PFSK-1 (cell line): ENCODE data around the gene GUCY1A1.

Experiments
- FOXP2 ChIP-seq: optimal IDR thresholded peaks from 2 replicates; pipeline ENCODE3; 2011; ENCODE audit warnings: borderline replicate concordance, control low read depth, inconsistent platforms; ENCODE audit not compliant: insufficient read depth; ENCODE audit errors: extremely low read length, extremely low read depth
- POLR2AphosphoS5 ChIP-seq: IDR thresholded peaks from 2 replicates; pipeline ENCODE4 v1.6.1; 2012; ENCODE audit warnings: low read depth, mild to moderate bottlenecking, control low read depth, low read length, moderate library complexity
- REST ChIP-seq, 2 experiments: IDR thresholded peaks; 2 replicates each; pipeline versions ENCODE4 v1.6.1 to v1.8.0; 2011 to 2012; ENCODE audit warnings: low read depth in 2 of 2, low read length in 2 of 2, control low read depth in 1 of 2, inconsistent platforms in 1 of 2, mild to moderate bottlenecking in 1 of 2, moderate library complexity in 1 of 2; ENCODE audit not compliant: insufficient read depth in 1 of 2
- SIN3A ChIP-seq: IDR thresholded peaks from 2 replicates; pipeline ENCODE4 v1.6.1; 2012; ENCODE audit warnings: mild to moderate bottlenecking, low read length, moderate library complexity, borderline replicate concordance; ENCODE audit not compliant: insufficient read depth
- TAF1 ChIP-seq: IDR thresholded peaks from 2 replicates; pipeline ENCODE4 v1.6.1; 2012; ENCODE audit warnings: low read length, control low read depth, borderline replicate concordance; ENCODE audit not compliant: insufficient read depth

The GUCY1A1 gene

GRCh38 chr4:155768370-155768769 is 101.7 kb downstream of the GUCY1A1 start:
- TF ChIP-seq POLR2AphosphoS5 (no peak), REST (IDR thresholded peaks at IDR 0.05; ENCODE audit: insufficient read depth in 1 of 2, low read depth in 2 of 2, low read length in 2 of 2) (no peak), TAF1 (no peak), FOXP2 (no peak), SIN3A (no peak)

- TF ChIP-seq POLR2AphosphoS5: no peak
- no peak for TF ChIP-seq FOXP2
- no peak for TF ChIP-seq REST (IDR thresholded peaks at IDR 0.05; ENCODE audit: insufficient read depth in 1 of 2, low read depth in 2 of 2, low read length in 2 of 2)
- no peak for TF ChIP-seq TAF1
- no peak for TF ChIP-seq SIN3A
Observed at GRCh38 chr4:155769090-155769489, 102.4 kb downstream of the GUCY1A1 start.

- TF ChIP-seq POLR2AphosphoS5 (no peak), TAF1 (no peak)
Observed at GRCh38 chr4:155772459-155773195, 106.0 kb downstream of the GUCY1A1 start.

- TF ChIP-seq SIN3A (no peak), FOXP2 (no peak)
Observed at GRCh38 chr4:155773196-155773800, 106.7 kb downstream of the GUCY1A1 start.

- no peak for TF ChIP-seq SIN3A
- no peak for TF ChIP-seq TAF1
- no peak for TF ChIP-seq FOXP2
- no peak for TF ChIP-seq REST (IDR thresholded peaks at IDR 0.05; ENCODE audit: insufficient read depth in 1 of 2, low read depth in 2 of 2, low read length in 2 of 2)
- no peak for TF ChIP-seq POLR2AphosphoS5
Observed at GRCh38 chr4:155774033-155774432, 107.4 kb downstream of the GUCY1A1 start.
